ENCODE results near the gene ARMC5.

ARMC5 gene

GRCh38 chr16:31420037-31420436 lies 39.3 kb upstream of the ARMC5 start:
- H4K20me1 ChIP-seq: no peaks in the 10 kb centered on the region
- no peak overlapping the region for H3K4me2 ChIP-seq
- no peak overlapping the region for H3K27ac ChIP-seq
- TF ChIP-seq Cebpa-rat (IDR thresholded peaks at IDR 0.05): no peak
- no peaks in the 10 kb centered on the region for H3K27me3 ChIP-seq
- no peak overlapping the region for H3K4me3 ChIP-seq
- H3K9me3 ChIP-seq: no peaks in the 10 kb centered on the region; the same call in 1 of the 2 replicates
- H3K36me3 ChIP-seq: no peaks in the 10 kb centered on the region
- H3K9ac ChIP-seq: no peak overlapping the region
- no peaks in the 10 kb centered on the region for H3K4me1 ChIP-seq

GRCh38 chr16:31421587-31421986 lies 37.7 kb upstream of the ARMC5 start:
- H3K9me3 ChIP-seq: no peaks in the 10 kb centered on the region; the same call in 1 of the 2 replicates
- no peaks in the 10 kb centered on the region for H3K27me3 ChIP-seq
- TF ChIP-seq Cebpa-rat (IDR thresholded peaks at IDR 0.05): no peak
- H3K36me3 ChIP-seq: no peaks in the 10 kb centered on the region
- H3K9ac ChIP-seq: no peak overlapping the region
- H4K20me1 ChIP-seq: no peaks in the 10 kb centered on the region
- H3K4me2 ChIP-seq: no peak overlapping the region
- no peak overlapping the region for H3K27ac ChIP-seq
- no peak overlapping the region for H3K4me3 ChIP-seq
- no peaks in the 10 kb centered on the region for H3K4me1 ChIP-seq

GRCh38 chr16:31423241-31423640 lies 36.1 kb upstream of the ARMC5 start:
- H3K4me3 ChIP-seq: no peak overlapping the region
- H3K27ac ChIP-seq: no peak overlapping the region
- no peak overlapping the region for H3K4me2 ChIP-seq
- no peaks in the 10 kb centered on the region for H4K20me1 ChIP-seq
- H3K36me3 ChIP-seq: no peaks in the 10 kb centered on the region
- H3K9me3 ChIP-seq: no peaks in the 10 kb centered on the region
- no peaks in the 10 kb centered on the region for H3K4me1 ChIP-seq
- TF ChIP-seq Cebpa-rat (IDR thresholded peaks at IDR 0.05): no peak
- no peak overlapping the region for H3K9ac ChIP-seq
- H3K27me3 ChIP-seq: no peaks in the 10 kb centered on the region

GRCh38 chr16:31423801-31424200 lies 35.5 kb upstream of the ARMC5 start:
- no peak overlapping the region for H3K9ac ChIP-seq
- H3K27me3 ChIP-seq: no peaks in the 10 kb centered on the region

GRCh38 chr16:31427441-31428278 lies 31.6 kb upstream of the ARMC5 start:
- Histone ChIP-seq H3K4me2 (no peak overlapping the region), H3K4me3 (no peak overlapping the region), H3K9me3 (no peaks in the 10 kb centered on the region)

More at GRCh38 chr16:31423801-31424200, 35.5 kb upstream of the ARMC5 start:
- no peak for TF ChIP-seq Cebpa-rat (IDR thresholded peaks at IDR 0.05)
- Histone ChIP-seq H3K4me3 (no peak overlapping the region), H3K4me2 (no peak overlapping the region), H3K27ac (no peak overlapping the region), H3K36me3 (no peaks in the 10 kb centered on the region), H3K9me3 (no peaks in the 10 kb centered on the region), H3K4me1 (no peaks in the 10 kb centered on the region), H4K20me1 (no peaks in the 10 kb centered on the region)

GRCh38 chr16:31428279-31428597 lies 31.1 kb upstream of the ARMC5 start, which contains the start of gene COX6A2:
Gene COX6A2 (minus strand): TSS chr16:31428360. CDS start chr16:31428325, 35 bp downstream.
- no peak within 1 kb of the TSS for H3K9ac ChIP-seq
- no peak within 1 kb of the TSS for H3K4me3 ChIP-seq
- no peak within 1 kb of the TSS for H3K4me2 ChIP-seq
- no peaks in the 10 kb centered on the region for H3K4me1 ChIP-seq
- no peak within 1 kb of the TSS for H3K27ac ChIP-seq
- no peaks in the 10 kb centered on the region for H3K27me3 ChIP-seq
- no peaks in the 10 kb centered on the region for H3K36me3 ChIP-seq
- H3K9me3 ChIP-seq: no peaks in the 10 kb centered on the region
- H4K20me1 ChIP-seq: no peaks in the 10 kb centered on the region
- no peak for TF ChIP-seq Cebpa-rat (IDR thresholded peaks at IDR 0.05)

More at GRCh38 chr16:31427441-31428278, 31.6 kb upstream of the ARMC5 start:
- H3K9ac ChIP-seq: no peak overlapping the region
- no peaks in the 10 kb centered on the region for H3K4me1 ChIP-seq
- no peak for TF ChIP-seq Cebpa-rat (IDR thresholded peaks at IDR 0.05)
- H3K36me3 ChIP-seq: no peaks in the 10 kb centered on the region
- no peak overlapping the region for H3K27ac ChIP-seq
- no peaks in the 10 kb centered on the region for H4K20me1 ChIP-seq
- no peaks in the 10 kb centered on the region for H3K27me3 ChIP-seq

GRCh38 chr16:31428638-31429247 lies 30.6 kb upstream of the ARMC5 start:
- no peak overlapping the region for H3K4me2 ChIP-seq

GRCh38 chr16:31429314-31429713 lies 30.0 kb upstream of the ARMC5 start:
- H3K27me3 ChIP-seq: no peaks in the 10 kb centered on the region
- H3K36me3 ChIP-seq: no peaks in the 10 kb centered on the region
- no peak for TF ChIP-seq Cebpa-rat (IDR thresholded peaks at IDR 0.05)
- H3K4me2 ChIP-seq: no peak overlapping the region
- no peak overlapping the region for H3K27ac ChIP-seq
- no peak overlapping the region for H3K4me3 ChIP-seq
- no peaks in the 10 kb centered on the region for H3K9me3 ChIP-seq
- no peaks in the 10 kb centered on the region for H4K20me1 ChIP-seq
- H3K9ac ChIP-seq: no peak overlapping the region
- no peaks in the 10 kb centered on the region for H3K4me1 ChIP-seq

More at GRCh38 chr16:31428638-31429247, 30.6 kb upstream of the ARMC5 start:
- Histone ChIP-seq H3K9ac (no peak overlapping the region), H4K20me1 (no peaks in the 10 kb centered on the region), H3K27me3 (no peaks in the 10 kb centered on the region), H3K9me3 (no peaks in the 10 kb centered on the region), H3K27ac (no peak overlapping the region), H3K36me3 (no peaks in the 10 kb centered on the region), H3K4me1 (no peaks in the 10 kb centered on the region), H3K4me3 (no peak overlapping the region)
- no peak for TF ChIP-seq Cebpa-rat (IDR thresholded peaks at IDR 0.05)

- no peaks in the 10 kb centered on the region for H3K4me1 ChIP-seq
- H3K27ac ChIP-seq: no peak overlapping the region
- no peak for TF ChIP-seq Cebpa-rat (IDR thresholded peaks at IDR 0.05)
- no peaks in the 10 kb centered on the region for H3K36me3 ChIP-seq
- H3K4me3 ChIP-seq: no peak overlapping the region
- no peak overlapping the region for H3K4me2 ChIP-seq
- no peaks in the 10 kb centered on the region for H3K27me3 ChIP-seq
- no peak overlapping the region for H3K9ac ChIP-seq
- H3K9me3 ChIP-seq: no peaks in the 10 kb centered on the region
- no peaks in the 10 kb centered on the region for H4K20me1 ChIP-seq
These were observed 29.5 kb upstream of the ARMC5 start for GRCh38 chr16:31429796-31430195.

GRCh38 chr16:31430380-31431052 lies 28.8 kb upstream of the ARMC5 start:
- TF ChIP-seq Cebpa-rat (IDR thresholded peaks at IDR 0.05): no peak
- H3K9ac ChIP-seq: no peak overlapping the region
- H3K27me3 ChIP-seq: no peaks in the 10 kb centered on the region
- no peaks in the 10 kb centered on the region for H3K36me3 ChIP-seq
- H3K9me3 ChIP-seq: no peaks in the 10 kb centered on the region
- no peaks in the 10 kb centered on the region for H3K4me1 ChIP-seq
- H3K4me2 ChIP-seq: no peak overlapping the region
- no peak overlapping the region for H3K4me3 ChIP-seq
- no peaks in the 10 kb centered on the region for H4K20me1 ChIP-seq
- no peak overlapping the region for H3K27ac ChIP-seq
